ENCODE measurements around the gene IL31RA.
"Not testable (repeated sequence)": the region's sequence is repeated elsewhere in the genome, so short reads cannot be mapped to it uniquely, and the experiment has no call there.

Gene IL31RA

GRCh38 chr5:55934720-55935119, 83.6 kb downstream of the IL31RA start:
- no peak overlapping the region for H3K27ac Mint-ChIP-seq (ENCODE audit: low read depth)
- H3K27me3 Mint-ChIP-seq, result no peaks in the 10 kb centered on the region

GRCh38 chr5:55935371-55935770, 84.2 kb downstream of the IL31RA start:
- H3K4me3 Mint-ChIP-seq, result no peak overlapping the region
- no peaks in the 10 kb centered on the region for H3K27me3 Mint-ChIP-seq
- peaks cover 4% of the 10 kb centered on the region for H3K36me3 Mint-ChIP-seq (ENCODE audit: insufficient read depth)
- no peak overlapping the region for H3K27ac Mint-ChIP-seq (ENCODE audit: low read depth)
- ATAC-seq (replicated peaks; ENCODE audit: extremely low read depth, poor library complexity, severe bottlenecking) (no peak), DNase-seq (ENCODE audit: low spot score in 2 of 2) (no peak)
- no peaks in the 10 kb centered on the region for H3K4me1 Mint-ChIP-seq
- H3K9me3 Mint-ChIP-seq, result no peaks in the 10 kb centered on the region

More at GRCh38 chr5:55934720-55935119, 83.6 kb downstream of the IL31RA start:
- no peak overlapping the region for H3K4me3 Mint-ChIP-seq
- no peaks in the 10 kb centered on the region for H3K9me3 Mint-ChIP-seq
- H3K36me3 Mint-ChIP-seq (ENCODE audit: insufficient read depth), result peaks cover 6% of the 10 kb centered on the region
- DNase-seq (ENCODE audit: low spot score in 2 of 2), result no peak
- no peak for ATAC-seq (replicated peaks; ENCODE audit: extremely low read depth, poor library complexity, severe bottlenecking)
- no peaks in the 10 kb centered on the region for H3K4me1 Mint-ChIP-seq

- no peaks in the 10 kb centered on the region for H3K27me3 Mint-ChIP-seq
- no peaks in the 10 kb centered on the region for H3K9me3 Mint-ChIP-seq
- H3K4me3 Mint-ChIP-seq, result no peak overlapping the region
- H3K4me1 Mint-ChIP-seq, result no peaks in the 10 kb centered on the region
- H3K27ac Mint-ChIP-seq (ENCODE audit: low read depth), result no peak overlapping the region
- H3K36me3 Mint-ChIP-seq (ENCODE audit: insufficient read depth), result peaks cover 12% of the 10 kb centered on the region
- DNase-seq (ENCODE audit: low spot score in 2 of 2), result peak; percentile 56 to 59
- peak; percentile 75 for ATAC-seq (replicated peaks; ENCODE audit: extremely low read depth, poor library complexity, severe bottlenecking)
These were observed 85.0 kb downstream of the IL31RA start for GRCh38 chr5:55936100-55936693.

GRCh38 chr5:55937598-55937997, 86.4 kb downstream of the IL31RA start:
- H3K36me3 Mint-ChIP-seq (ENCODE audit: insufficient read depth), result peaks cover 18% of the 10 kb centered on the region
- not testable (repeated sequence) for H3K4me3 Mint-ChIP-seq; H3K4me1 Mint-ChIP-seq; H3K27ac Mint-ChIP-seq (ENCODE audit: low read depth); DNase-seq (ENCODE audit: low spot score in 2 of 2); ATAC-seq (replicated peaks; ENCODE audit: extremely low read depth, poor library complexity, severe bottlenecking); H3K9me3 Mint-ChIP-seq; H3K27me3 Mint-ChIP-seq

GRCh38 chr5:55941154-55941553, 90.0 kb downstream of the IL31RA start:
- ATAC-seq (replicated peaks; ENCODE audit: extremely low read depth, poor library complexity, severe bottlenecking), result not testable (repeated sequence)
- peaks cover 36% of the 10 kb centered on the region for H3K36me3 Mint-ChIP-seq (ENCODE audit: insufficient read depth)

GRCh38 chr5:55959208-55959607, 108.1 kb downstream of the IL31RA start:
- no peak for DNase-seq (ENCODE audit: low spot score in 2 of 2)
- Mint-ChIP-seq H3K4me1 (no peaks in the 10 kb centered on the region), H3K36me3 (ENCODE audit: insufficient read depth) (peaks cover 53% of the 10 kb centered on the region), H3K27ac (ENCODE audit: low read depth) (no peak overlapping the region), H3K9me3 (no peaks in the 10 kb centered on the region), H3K27me3 (no peaks in the 10 kb centered on the region), H3K4me3 (no peak overlapping the region)
- ATAC-seq (replicated peaks; ENCODE audit: extremely low read depth, poor library complexity, severe bottlenecking), result no peak

More at GRCh38 chr5:55941154-55941553, 90.0 kb downstream of the IL31RA start:
- H3K4me3 Mint-ChIP-seq; H3K27ac Mint-ChIP-seq (ENCODE audit: low read depth); H3K27me3 Mint-ChIP-seq; DNase-seq (ENCODE audit: low spot score in 2 of 2); H3K4me1 Mint-ChIP-seq; H3K9me3 Mint-ChIP-seq: not testable (repeated sequence)

GRCh38 chr5:55960779-55961178, 109.6 kb downstream of the IL31RA start:
- DNase-seq (ENCODE audit: low spot score in 2 of 2), result no peak
- Mint-ChIP-seq H3K27me3 (no peaks in the 10 kb centered on the region), H3K4me3 (no peak overlapping the region), H3K9me3 (no peaks in the 10 kb centered on the region), H3K4me1 (no peaks in the 10 kb centered on the region), H3K36me3 (ENCODE audit: insufficient read depth) (peaks cover 42% of the 10 kb centered on the region), H3K27ac (ENCODE audit: low read depth) (no peak overlapping the region)
- ATAC-seq (replicated peaks; ENCODE audit: extremely low read depth, poor library complexity, severe bottlenecking), result no peak

- DNase-seq (ENCODE audit: low spot score in 2 of 2) (no peak), ATAC-seq (replicated peaks; ENCODE audit: extremely low read depth, poor library complexity, severe bottlenecking) (no peak)
- H3K4me3 Mint-ChIP-seq, result no peak overlapping the region
- no peak overlapping the region for H3K27ac Mint-ChIP-seq (ENCODE audit: low read depth)
- no peaks in the 10 kb centered on the region for H3K9me3 Mint-ChIP-seq
- H3K27me3 Mint-ChIP-seq, result no peaks in the 10 kb centered on the region
- no peaks in the 10 kb centered on the region for H3K4me1 Mint-ChIP-seq
- peaks cover 26% of the 10 kb centered on the region for H3K36me3 Mint-ChIP-seq (ENCODE audit: insufficient read depth)
These were observed 114.4 kb downstream of the IL31RA start for GRCh38 chr5:55965525-55965924.

- no peak for ATAC-seq (replicated peaks; ENCODE audit: extremely low read depth, poor library complexity, severe bottlenecking)
- no peak overlapping the region for H3K27ac Mint-ChIP-seq (ENCODE audit: low read depth)
These were observed 115.1 kb downstream of the IL31RA start for GRCh38 chr5:55966284-55966683.

GRCh38 chr5:55969956-55970355, 118.8 kb downstream of the IL31RA start:
- H3K4me3 Mint-ChIP-seq, result no peak overlapping the region
- H3K36me3 Mint-ChIP-seq (ENCODE audit: insufficient read depth), result peaks cover 23% of the 10 kb centered on the region
- DNase-seq (ENCODE audit: low spot score in 2 of 2) (no peak), ATAC-seq (replicated peaks; ENCODE audit: extremely low read depth, poor library complexity, severe bottlenecking) (no peak)
- H3K9me3 Mint-ChIP-seq, result no peaks in the 10 kb centered on the region
- H3K27me3 Mint-ChIP-seq, result no peaks in the 10 kb centered on the region
- no peak overlapping the region for H3K27ac Mint-ChIP-seq (ENCODE audit: low read depth)
- peaks cover 11% of the 10 kb centered on the region for H3K4me1 Mint-ChIP-seq

More at GRCh38 chr5:55966284-55966683, 115.1 kb downstream of the IL31RA start:
- no peaks in the 10 kb centered on the region for H3K27me3 Mint-ChIP-seq
- H3K4me3 Mint-ChIP-seq, result no peak overlapping the region
- no peak for DNase-seq (ENCODE audit: low spot score in 2 of 2)
- peaks cover 20% of the 10 kb centered on the region for H3K36me3 Mint-ChIP-seq (ENCODE audit: insufficient read depth)
- H3K4me1 Mint-ChIP-seq, result peaks cover 5% of the 10 kb centered on the region
- H3K9me3 Mint-ChIP-seq, result no peaks in the 10 kb centered on the region

Data from central memory CD8-positive, alpha-beta T cell (primary cell).